AG04450 (cell line): ENCODE data around the gene TINAG. TPM values are rescaled to one million over a fixed set of nuclear protein-coding genes. Genes with fewer than 3 reads are reported as not detected.

Experiments used
- CTCF ChIA-PET: fragments of 300-600, 350-600 bp; formaldehyde crosslinking; extraction: SDS; loops from one replicate; lab custom pipeline; 2022; ENCODE audit warnings: antibody characterized with exemption, inconsistent platforms; lab: Charles Lee
- POLR2A ChIA-PET: fragments of 350-600 bp; formaldehyde crosslinking; extraction: SDS; loops from one replicate; lab custom pipeline; 2021; ENCODE audit warnings: antibody characterized with exemption, inconsistent platforms; lab: Yijun Ruan, JAX
- DNase-seq: peaks from one replicate; pipeline ENCODE4 v3.0.0-alpha.2; 2011; ENCODE audit warnings: low read depth, low spot score
- H3K27ac ChIP-seq: one replicate; pipeline ENCODE4 v1.5.1; 2012; ENCODE audit warnings: low read depth, low read length, control low read depth
- H3K27me3 ChIP-seq: one replicate; pipeline ENCODE4 v1.6.0; 2012; ENCODE audit warnings: low read length; ENCODE audit not compliant: control insufficient read depth, insufficient read depth
- H3K4me3 ChIP-seq: 2 replicates; pipeline ENCODE4 v1.5.1; 2011; ENCODE audit warnings: mild to moderate bottlenecking, low read depth, low read length, control low read depth
- H3K9me3 ChIP-seq: 2 replicates; pipeline ENCODE4 v1.5.1; 2012; ENCODE audit warnings: low read length; ENCODE audit not compliant: control insufficient read depth, insufficient read depth
- CTCF ChIP-seq: IDR thresholded peaks from 2 replicates; pipeline ENCODE4 v1.5.1; 2011; ENCODE audit warnings: low read depth, low read length, control low read depth, inconsistent platforms
- polyA plus RNA-seq: library from polyadenylated mRNA; depleted of rRNA; stranded (reverse); fragments of >200 nt; gene quantifications from 2 replicates; pipeline ENCODE4 v1.2.3, GENCODE V29; 2011

Gene TINAG
- polyA plus RNA-seq, 1 experiment: not detected

GRCh38 chr6:54301770-54302169 lies 6.5 kb upstream of the TINAG start:
- no peaks in the 10 kb centered on the region for H3K27me3 ChIP-seq
- no peaks in the 10 kb centered on the region for H3K9me3 ChIP-seq
- no peak for DNase-seq
- TF ChIP-seq CTCF: no peak
- H3K27ac ChIP-seq: no peak overlapping the region
- H3K4me3 ChIP-seq: no peak overlapping the region
- ChIA-PET POLR2A (no interaction called here), CTCF (no interaction called here)

GRCh38 chr6:54307439-54307910 lies 766 bp upstream of the TINAG start:
- DNase-seq: no peak
- H3K4me3 ChIP-seq: no peak overlapping the region
- ChIA-PET CTCF (interaction anchor here (0.6 kb wide), 1 partner anchor 16 kb away, joined by 3 read pairs; no protein-coding TSS in a partner anchor), POLR2A (no interaction called here)
- H3K27me3 ChIP-seq: no peaks in the 10 kb centered on the region
- no peaks in the 10 kb centered on the region for H3K9me3 ChIP-seq
- TF ChIP-seq CTCF: no peak
- no peak overlapping the region for H3K27ac ChIP-seq

- no peaks in the 10 kb centered on the region for H3K9me3 ChIP-seq
- ChIA-PET POLR2A (no interaction called here), CTCF (no interaction called here)
- no peak overlapping the region for H3K4me3 ChIP-seq
- DNase-seq: no peak
- H3K27me3 ChIP-seq: no peaks in the 10 kb centered on the region
- no peak for TF ChIP-seq CTCF
- no peak overlapping the region for H3K27ac ChIP-seq
Observed at GRCh38 chr6:54308986-54309315, 710 bp downstream of the TINAG start.

- TF ChIP-seq CTCF: no peak
- no peak for DNase-seq
- no peaks in the 10 kb centered on the region for H3K27me3 ChIP-seq
- H3K4me3 ChIP-seq: no peak overlapping the region
- H3K9me3 ChIP-seq: no peaks in the 10 kb centered on the region
- H3K27ac ChIP-seq: no peak overlapping the region
- POLR2A ChIA-PET: no interaction called here
- CTCF ChIA-PET: no interaction called here
Observed at GRCh38 chr6:54310377-54311152, 2.3 kb downstream of the TINAG start.

GRCh38 chr6:54315656-54316055 lies 7.4 kb downstream of the TINAG start:
- TF ChIP-seq CTCF: no peak
- no peak overlapping the region for H3K4me3 ChIP-seq
- H3K27me3 ChIP-seq: no peaks in the 10 kb centered on the region
- no peak for DNase-seq
- POLR2A ChIA-PET: no interaction called here
- CTCF ChIA-PET: interaction anchor here (0.9 to 1.0 kb wide), 2 partner anchors 19 to 72 kb away, joined by 3 read pairs; no protein-coding TSS in a partner anchor
- H3K9me3 ChIP-seq: no peaks in the 10 kb centered on the region
- H3K27ac ChIP-seq: no peak overlapping the region
